Measurements from ENCODE around the gene LLPH. TPM values are rescaled to one million over a fixed set of nuclear protein-coding genes. Genes with fewer than 3 reads are reported as not detected.

LLPH gene
- total RNA-seq, 1 experiment from 2014 or later = 33.4 TPM

DNA sequence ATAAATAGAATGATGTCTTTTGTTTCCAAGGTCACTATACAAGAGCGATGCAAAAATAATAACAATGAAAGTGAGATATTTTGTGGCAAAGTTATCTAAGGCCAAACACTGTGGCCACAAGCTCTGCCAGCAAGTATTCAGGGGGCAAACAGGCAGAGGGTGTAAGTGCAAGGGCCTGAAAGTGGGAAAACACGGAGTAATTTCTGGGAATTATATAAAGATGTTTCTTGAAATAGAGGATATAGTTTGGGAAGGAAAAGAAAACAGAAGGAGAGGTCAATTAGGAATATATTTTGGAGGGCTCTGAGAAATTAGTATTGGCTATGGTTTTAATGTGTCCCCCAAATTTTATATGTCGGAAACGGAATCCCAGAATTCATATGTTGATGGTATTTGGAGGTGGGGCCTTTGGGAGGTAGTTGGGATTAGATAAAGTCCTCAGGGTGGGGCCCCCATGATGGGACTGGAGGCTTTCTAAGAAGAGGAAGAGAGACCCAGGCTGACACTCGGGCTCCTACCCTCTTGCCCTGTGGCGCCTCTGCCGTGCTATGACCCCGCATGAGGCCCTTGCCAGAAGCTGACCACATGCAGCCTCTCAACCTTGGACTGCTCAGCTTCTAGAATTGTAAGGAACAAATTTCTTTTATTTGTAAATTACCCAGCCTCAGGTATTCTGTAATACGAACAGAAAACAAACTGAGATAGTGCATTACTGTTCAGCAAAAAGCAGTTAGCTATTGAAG is 60.0 kb downstream of the LLPH start:
- no peak overlapping the region for H3K23ac ChIP-seq (ENCODE audit: insufficient read length, low read depth, low read length)
- no peak overlapping the region for H2BK20ac ChIP-seq (ENCODE audit: low read depth, low read length, poor library complexity, severe bottlenecking)
- no peak overlapping the region for H3K56ac ChIP-seq (ENCODE audit: insufficient read length, low read depth, low read length)
- H4K5ac ChIP-seq (ENCODE audit: insufficient read length, low read depth, low read length) = no peak overlapping the region
- H3K9me3 ChIP-seq (ENCODE audit: control insufficient read depth, low read depth, low read length) = no peaks in the 10 kb centered on the region
- no peak overlapping the region for H3K27ac ChIP-seq (ENCODE audit: insufficient read length, low read depth, low read length)
- no CpG with 5 or more reads among the region's 9 CpGs for WGBS (ENCODE audit: extremely low coverage, insufficient read length, low lambda C conversion rate)
- no peak overlapping the region for H3K4ac ChIP-seq (ENCODE audit: low read depth, low read length)
- no peak overlapping the region for H2AFZ ChIP-seq (ENCODE audit: low read length)
- H4K8ac ChIP-seq (replicated peaks; ENCODE audit: insufficient read length, low read depth, low read length) = no peak overlapping the region
- H3K27me3 Mint-ChIP-seq (ENCODE audit: low read depth) = no peaks in the 10 kb centered on the region
- H4K91ac ChIP-seq (ENCODE audit: insufficient read length, low read depth, low read length) = no peak overlapping the region
- no peak overlapping the region for H2BK5ac ChIP-seq (ENCODE audit: insufficient read length, low read length)
- H3K27me3 ChIP-seq (ENCODE audit: insufficient read depth, low read length) = no peaks in the 10 kb centered on the region
- H3K79me1 ChIP-seq (ENCODE audit: insufficient read depth, low read depth, low read length, poor library complexity, severe bottlenecking) = no peaks in the 10 kb centered on the region
- no peak overlapping the region for H3T11ph ChIP-seq (ENCODE audit: low read length)
- no peak for DNase-seq
- H3K79me2 ChIP-seq (ENCODE audit: insufficient read depth, low read length) = no peaks in the 10 kb centered on the region
- no peaks in the 10 kb centered on the region for H3K23me2 ChIP-seq (ENCODE audit: insufficient read length, low read depth, low read length, poor library complexity, severe bottlenecking)
- TF ChIP-seq, protein P1, sequence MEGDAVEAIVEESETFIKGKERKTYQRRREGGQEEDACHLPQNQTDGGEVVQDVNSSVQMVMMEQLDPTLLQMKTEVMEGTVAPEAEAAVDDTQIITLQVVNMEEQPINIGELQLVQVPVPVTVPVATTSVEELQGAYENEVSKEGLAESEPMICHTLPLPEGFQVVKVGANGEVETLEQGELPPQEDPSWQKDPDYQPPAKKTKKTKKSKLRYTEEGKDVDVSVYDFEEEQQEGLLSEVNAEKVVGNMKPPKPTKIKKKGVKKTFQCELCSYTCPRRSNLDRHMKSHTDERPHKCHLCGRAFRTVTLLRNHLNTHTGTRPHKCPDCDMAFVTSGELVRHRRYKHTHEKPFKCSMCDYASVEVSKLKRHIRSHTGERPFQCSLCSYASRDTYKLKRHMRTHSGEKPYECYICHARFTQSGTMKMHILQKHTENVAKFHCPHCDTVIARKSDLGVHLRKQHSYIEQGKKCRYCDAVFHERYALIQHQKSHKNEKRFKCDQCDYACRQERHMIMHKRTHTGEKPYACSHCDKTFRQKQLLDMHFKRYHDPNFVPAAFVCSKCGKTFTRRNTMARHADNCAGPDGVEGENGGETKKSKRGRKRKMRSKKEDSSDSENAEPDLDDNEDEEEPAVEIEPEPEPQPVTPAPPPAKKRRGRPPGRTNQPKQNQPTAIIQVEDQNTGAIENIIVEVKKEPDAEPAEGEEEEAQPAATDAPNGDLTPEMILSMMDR (conservative IDR thresholded peaks at IDR 0.05) = no peak
- no peak overlapping the region for H3K27ac Mint-ChIP-seq
- no peak overlapping the region for H3K9ac ChIP-seq (ENCODE audit: extremely low read depth, insufficient read length, low read length)
- no peak overlapping the region; the same call in 1 of the 2 replicates for H3K14ac ChIP-seq (ENCODE audit: insufficient read depth, low read length)
- H2AK5ac ChIP-seq (ENCODE audit: insufficient read length, low read length) = no peak overlapping the region
- H3K4me1 Mint-ChIP-seq = peaks cover 0 to 4% of the 10 kb centered on the region in 2 experiments; a peak in 2 of 4 replicates
- no peak overlapping the region for H2BK15ac ChIP-seq (ENCODE audit: low read depth, low read length)
- H3K4me2 ChIP-seq (ENCODE audit: insufficient read depth, insufficient read length, low read length) = no peak overlapping the region
- no peak overlapping the region for H3K4me3 Mint-ChIP-seq
- H3K18ac ChIP-seq (ENCODE audit: insufficient read length, low read depth, low read length) = no peak overlapping the region
- H2BK12ac ChIP-seq (ENCODE audit: insufficient read length, low read depth, low read length) = no peak overlapping the region
- no peaks in the 10 kb centered on the region for H3K4me1 ChIP-seq (ENCODE audit: insufficient read depth, low read length)
- H3K36me3 Mint-ChIP-seq (ENCODE audit: insufficient read depth in 1 of 3, low read depth in 3 of 3) = peaks cover 0 to 4% (median 3%) of the 10 kb centered on the region in 3 experiments; a peak in 1 of 7 replicates
- H2BK120ac ChIP-seq (ENCODE audit: low read depth, low read length, poor library complexity, severe bottlenecking) = no peak overlapping the region
- peaks cover 0 to 3% of the 10 kb centered on the region in 2 experiments; a peak in 1 of 5 replicates for H3K9me3 Mint-ChIP-seq
- H4K20me1 ChIP-seq (ENCODE audit: control insufficient read depth, insufficient read depth, insufficient read length) = no peaks in the 10 kb centered on the region
